Islet precursor cell (in vitro differentiated cells): ENCODE measurements around the gene IL12A.
A peak's percentile ranks its signal among the peaks of the same experiment; 100 is the strongest.

Source experiments
- DNase-seq: peaks from one replicate; pipeline ENCODE4 v3.0.0-alpha.2; 2018

Gene IL12A

GRCh38 chr3:160027541-160028195 lies 39.0 kb downstream of the IL12A start:
- no peak for DNase-seq

DNA sequence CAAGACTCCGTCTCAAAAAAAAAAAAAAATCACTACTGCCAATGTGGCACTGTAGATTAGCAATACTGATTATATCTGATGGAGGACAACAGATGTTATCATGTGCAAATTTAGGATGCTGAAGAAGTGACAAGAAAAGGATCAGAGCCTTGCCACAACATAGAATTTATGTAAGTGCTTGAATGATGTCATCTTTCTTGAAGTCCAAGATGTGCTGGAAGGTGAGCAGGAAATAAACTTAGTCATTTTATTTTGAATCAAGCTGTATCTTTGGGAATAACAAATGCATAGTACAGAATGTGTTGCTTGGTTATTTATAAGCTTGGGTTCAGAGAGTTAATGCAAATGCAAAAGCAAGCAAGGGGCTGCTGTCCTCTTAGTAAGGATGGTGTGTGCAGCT lies 47.1 kb downstream of the IL12A start:
- no peak for DNase-seq

DNA sequence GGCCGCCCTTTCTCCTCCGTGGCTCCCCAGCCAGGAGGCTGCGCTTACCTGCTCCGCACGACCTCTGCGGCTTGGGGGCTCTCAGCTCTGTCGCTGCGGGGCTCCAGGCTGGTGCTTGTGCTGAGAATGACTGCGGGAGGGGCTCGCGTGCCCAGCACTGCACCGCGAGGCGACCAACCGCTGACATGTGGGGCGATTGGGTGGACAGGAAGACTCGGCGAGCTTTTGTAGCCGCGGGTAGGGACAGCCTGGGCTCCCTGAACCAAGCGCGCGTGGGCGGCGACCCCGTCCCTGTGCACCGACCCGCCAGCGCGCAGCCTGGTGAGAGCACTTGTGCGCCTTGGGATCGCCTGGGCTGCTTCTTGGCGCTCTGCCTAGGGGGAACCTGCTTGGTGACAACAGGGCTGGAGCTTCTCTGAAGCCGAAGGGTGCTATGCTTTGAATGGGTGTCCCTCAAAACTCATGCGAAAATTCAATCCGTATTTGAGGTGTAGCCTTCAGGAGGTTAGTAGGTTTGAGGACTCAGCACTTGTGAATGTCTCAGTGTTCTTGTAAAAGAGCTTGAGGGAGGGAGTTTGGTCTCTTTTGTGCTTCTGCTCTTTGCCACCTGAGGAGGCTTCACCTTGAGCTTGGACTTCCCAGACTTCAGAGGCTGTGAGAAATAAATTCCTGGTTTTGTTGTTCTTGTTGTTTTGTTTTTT lies 50.4 kb downstream of the IL12A start:
- peak; percentile 69 for DNase-seq

DNA sequence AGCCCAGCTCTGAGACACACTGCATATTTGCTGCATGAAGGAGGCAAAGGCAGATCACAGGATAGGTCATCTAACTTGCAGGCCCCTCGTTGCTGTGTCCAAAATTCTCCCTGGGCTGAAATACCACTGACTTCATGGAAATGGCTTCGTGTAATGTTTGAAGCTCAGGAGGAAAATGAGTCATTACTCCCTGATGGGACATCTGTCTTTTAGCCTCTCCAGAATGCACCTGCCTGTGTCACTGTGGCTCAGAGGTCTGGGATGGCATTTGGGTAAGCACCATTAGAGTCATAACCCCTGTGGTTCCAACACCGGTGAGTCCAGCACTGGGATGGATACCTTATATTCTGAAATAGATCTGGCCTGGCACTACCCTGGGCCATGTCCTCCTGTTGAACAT lies 51.5 kb downstream of the IL12A start:
- DNase-seq: no peak

GRCh38 chr3:160041465-160041864 lies 52.8 kb downstream of the IL12A start:
- DNase-seq: no peak

DNA sequence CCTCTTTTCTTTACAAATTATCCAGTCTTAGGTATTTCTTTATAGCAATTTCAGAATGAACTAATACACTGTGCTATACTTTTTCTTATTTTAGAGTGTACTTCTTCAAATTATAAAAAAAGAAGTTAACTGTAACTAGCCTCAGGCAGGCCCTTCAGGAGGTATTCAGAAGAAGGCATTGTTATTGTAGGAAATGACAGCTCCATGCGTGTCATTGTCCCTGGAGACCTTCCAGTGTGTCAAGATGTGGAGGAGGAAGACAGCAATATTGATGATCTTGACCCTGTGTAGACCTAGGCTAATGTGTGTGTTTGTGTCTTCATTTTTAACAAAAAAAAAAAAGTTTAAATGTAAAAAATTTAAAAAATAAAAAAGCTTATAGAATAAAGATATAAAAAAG lies 55.5 kb downstream of the IL12A start:
- no peak for DNase-seq
